H1 (cell line): ENCODE data around the gene ZCCHC3. TPM values are rescaled to one million over a fixed set of nuclear protein-coding genes. Genes with fewer than 3 reads are reported as not detected.

Experiments used
- BCL11A ChIP-seq, 2 experiments: IDR thresholded peaks; one replicate each; pipeline ENCODE4 v1.6.1; 2011; ENCODE audit warnings: low read depth in 2 of 2, low read length in 2 of 2, mild to moderate bottlenecking in 2 of 2
- GTF2F1 ChIP-seq: IDR thresholded peaks from 2 replicates; pipeline ENCODE4 v1.6.1; 2012; ENCODE audit warnings: low read depth, low read length, improper control_type of control experiment, borderline replicate concordance
- HDAC6 ChIP-seq: IDR thresholded peaks from one replicate; pipeline ENCODE4 v1.7.1; 2012; ENCODE audit warnings: low read depth, mild to moderate bottlenecking, inconsistent platforms, low read length, moderate library complexity
- KDM5A ChIP-seq: fragments of 200-600 bp; IDR thresholded peaks from 2 replicates; pipeline ENCODE4 v1.7.1; 2012; ENCODE audit warnings: mild to moderate bottlenecking, low read length, inconsistent platforms, mixed read lengths
- NANOG ChIP-seq: IDR thresholded peaks from 2 replicates; pipeline ENCODE4 v1.6.1; 2011; ENCODE audit warnings: low read length, low read depth, mild to moderate bottlenecking, inconsistent platforms; ENCODE audit not compliant: insufficient read depth, poor library complexity, severe bottlenecking
- RFX5 ChIP-seq: IDR thresholded peaks from 2 replicates; pipeline ENCODE4 v1.6.1; 2011; ENCODE audit warnings: low read depth, low read length, improper control_type of control experiment, borderline replicate concordance
- TEAD4 ChIP-seq: IDR thresholded peaks from 2 replicates; pipeline ENCODE4 v1.6.1; 2012; ENCODE audit warnings: low read depth, low read length, inconsistent platforms, mixed read lengths
- polyA plus RNA-seq, 7 experiments: library from polyadenylated mRNA; depleted of rRNA in 3 of 7; stranded (reverse) in 5 of 7; unstranded in 2 of 7; fragments of >200 nt in 5 of 7; fragments of 200-250 nt in 2 of 7; gene quantifications; 1 replicate in 5 of 7; 2 replicates in 1 of 7; 4 replicates in 1 of 7; pipeline versions ENCODE4 v1.2.1 to v1.2.3, GENCODE V29; 2011 to 2013; ENCODE audit warnings: missing spikeins in 2 of 7, mixed read lengths in 2 of 7
- total RNA-seq: library from RNA; stranded (reverse); fragmentation: NEBNext Ultra II Directional; extraction: Animal tissue kit (Norgen Biotek cat#: 25700); gene quantifications from 2 replicates; pipeline ENCODE4 v1.2.1, GENCODE V29; 2021

ZCCHC3 gene
- total and polyA plus RNA-seq, 2 of the 8 experiments (the other 6 are each of a cell fraction or from before 2014, with no cell fraction given): 33.7 to 52.4 TPM

GRCh38 chr20:259981-260380, 37.4 kb upstream of the ZCCHC3 start (continued):
- TF ChIP-seq GTF2F1 (no peak), RFX5 (no peak), HDAC6 (no peak), TEAD4 (no peak), BCL11A (IDR thresholded peaks at IDR 0.05; ENCODE audit: low read depth in 2 of 2, low read length in 2 of 2) (no peak), NANOG (no peak), KDM5A (no peak)
